PC-3 (cell line): ENCODE measurements around the gene KICS2.

ENCODE experiments used
- EZH2 ChIP-seq: fragments of 300-600 bp; sonication (generic); IDR thresholded peaks from one replicate; pipeline ENCODE4 v1.6.1; 2017; ENCODE audit warnings: antibody characterized with exemption, mild to moderate bottlenecking, low read length; ENCODE audit not compliant: unreplicated experiment
- TF ChIP-seq, protein P1 (sequence below): fragments of 300-600 bp; sonication (generic); conservative IDR thresholded peaks from 2 replicates; pipeline ENCODE4 v1.5.1; 2017; ENCODE audit warnings: antibody characterized with exemption, low read depth, mild to moderate bottlenecking, low read length

DNA sequence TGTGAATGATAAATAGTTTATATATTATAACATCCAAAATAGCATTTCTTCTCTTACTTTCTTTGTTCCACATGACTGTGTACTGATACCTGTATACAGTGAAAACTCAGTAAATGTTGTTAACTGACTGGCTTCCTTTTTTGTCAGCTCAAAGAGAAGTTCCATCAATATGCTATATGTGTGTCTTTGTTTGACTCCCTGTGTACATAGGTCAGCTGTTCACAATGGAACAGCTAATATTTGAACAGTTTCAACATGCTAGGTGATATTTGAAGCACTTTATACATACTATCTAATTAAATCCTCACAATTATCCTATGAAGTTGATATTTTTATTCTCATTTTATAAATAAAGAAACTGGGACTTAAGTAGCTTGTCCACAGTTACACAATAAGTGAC, 15.3 kb upstream of the KICS2 start:
- TF ChIP-seq, protein P1, sequence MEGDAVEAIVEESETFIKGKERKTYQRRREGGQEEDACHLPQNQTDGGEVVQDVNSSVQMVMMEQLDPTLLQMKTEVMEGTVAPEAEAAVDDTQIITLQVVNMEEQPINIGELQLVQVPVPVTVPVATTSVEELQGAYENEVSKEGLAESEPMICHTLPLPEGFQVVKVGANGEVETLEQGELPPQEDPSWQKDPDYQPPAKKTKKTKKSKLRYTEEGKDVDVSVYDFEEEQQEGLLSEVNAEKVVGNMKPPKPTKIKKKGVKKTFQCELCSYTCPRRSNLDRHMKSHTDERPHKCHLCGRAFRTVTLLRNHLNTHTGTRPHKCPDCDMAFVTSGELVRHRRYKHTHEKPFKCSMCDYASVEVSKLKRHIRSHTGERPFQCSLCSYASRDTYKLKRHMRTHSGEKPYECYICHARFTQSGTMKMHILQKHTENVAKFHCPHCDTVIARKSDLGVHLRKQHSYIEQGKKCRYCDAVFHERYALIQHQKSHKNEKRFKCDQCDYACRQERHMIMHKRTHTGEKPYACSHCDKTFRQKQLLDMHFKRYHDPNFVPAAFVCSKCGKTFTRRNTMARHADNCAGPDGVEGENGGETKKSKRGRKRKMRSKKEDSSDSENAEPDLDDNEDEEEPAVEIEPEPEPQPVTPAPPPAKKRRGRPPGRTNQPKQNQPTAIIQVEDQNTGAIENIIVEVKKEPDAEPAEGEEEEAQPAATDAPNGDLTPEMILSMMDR = no peak
- no peak for TF ChIP-seq EZH2
